Measurements from ENCODE around the gene ZFHX3.

Gene ZFHX3

GRCh38 chr16:73057291-73058210 is 9.6 kb upstream of the ZFHX3 start:
- DNase-seq (ENCODE audit: low read depth, low spot score), result peak; percentile 75

DNA sequence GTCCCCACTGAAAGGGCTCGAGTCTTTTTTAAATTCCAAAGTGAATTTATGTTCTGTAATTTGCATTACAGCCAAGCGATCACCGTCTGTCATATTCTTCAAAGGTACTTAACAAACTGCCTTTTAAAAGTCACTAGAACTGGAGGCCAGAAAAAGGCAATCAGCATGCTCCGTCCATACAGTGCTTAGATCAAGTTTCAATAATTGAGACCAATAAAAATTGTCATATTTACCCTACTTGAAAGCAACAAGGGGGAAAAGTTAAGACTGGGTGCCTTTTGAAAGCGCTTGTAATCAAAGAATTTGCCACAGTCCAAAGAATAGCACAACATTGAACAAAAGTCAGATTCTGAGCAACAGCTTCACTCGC is 9.0 kb upstream of the ZFHX3 start:
- peak; percentile 33 for DNase-seq (ENCODE audit: low read depth, low spot score)

DNA sequence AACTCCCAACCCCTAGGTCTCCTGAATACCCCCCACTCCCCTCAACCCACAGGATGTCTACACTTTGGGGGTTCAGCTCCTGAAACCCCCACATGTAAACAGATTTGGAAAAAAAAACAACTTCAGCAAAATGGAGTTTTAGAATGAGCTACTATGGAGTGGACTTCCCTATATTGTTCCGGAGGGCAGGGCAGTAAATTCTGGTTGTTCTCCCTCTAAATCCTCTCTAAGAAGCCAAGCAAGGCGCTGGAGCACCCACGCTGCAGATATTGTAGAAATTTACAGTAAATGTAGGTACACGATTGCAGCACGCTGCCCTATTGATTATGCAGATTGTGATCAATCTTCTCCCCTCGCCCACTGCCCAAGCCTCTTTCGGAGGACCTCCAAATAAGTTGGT is 8.5 kb upstream of the ZFHX3 start:
- DNase-seq (ENCODE audit: low read depth, low spot score), result peak; percentile 15

- peak; percentile 57 for DNase-seq (ENCODE audit: low read depth, low spot score)
These were observed 7.0 kb upstream of the ZFHX3 start for GRCh38 chr16:73054813-73055482.

- no peak for DNase-seq (ENCODE audit: low read depth, low spot score)
These were observed 6.5 kb upstream of the ZFHX3 start for GRCh38 chr16:73054498-73054812.

DNA sequence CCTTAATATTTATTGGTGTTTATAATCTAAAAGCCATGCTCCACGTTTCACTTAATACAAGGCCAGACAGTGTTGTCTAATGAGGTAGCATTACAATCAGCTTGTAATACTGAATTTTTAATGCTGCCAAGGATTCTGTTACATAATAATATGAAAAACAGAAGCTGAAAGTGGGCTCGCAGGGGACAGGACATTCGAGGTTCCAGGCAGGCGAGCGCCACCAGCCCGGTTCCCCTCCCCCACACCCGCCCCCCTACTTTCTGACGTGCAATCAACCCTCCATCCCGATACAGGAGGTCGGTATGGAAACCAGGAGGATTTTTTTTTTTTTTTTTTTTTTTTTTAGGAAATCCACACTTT is 6.2 kb upstream of the ZFHX3 start:
- DNase-seq (ENCODE audit: low read depth, low spot score), result no peak

- peak; percentile 77 for DNase-seq (ENCODE audit: low read depth, low spot score)
These were observed 5.6 kb upstream of the ZFHX3 start for GRCh38 chr16:73053364-73054124.

DNA sequence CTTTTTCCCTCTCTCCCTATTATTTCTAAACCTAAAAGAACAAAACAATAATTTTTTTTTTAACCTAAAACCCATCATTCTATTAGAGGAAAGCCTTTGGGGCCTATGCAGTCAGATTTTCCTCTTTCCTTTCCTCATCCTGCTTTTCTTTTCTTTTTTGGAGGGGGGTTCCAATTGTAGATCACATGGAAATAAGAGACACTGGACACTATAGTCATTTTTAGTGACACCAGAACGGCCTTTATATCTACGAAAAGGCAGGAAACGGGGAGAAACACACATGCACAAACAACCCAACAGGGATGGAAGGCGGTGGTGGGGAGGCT is 5.1 kb upstream of the ZFHX3 start:
- DNase-seq (ENCODE audit: low read depth, low spot score), result no peak

DNA sequence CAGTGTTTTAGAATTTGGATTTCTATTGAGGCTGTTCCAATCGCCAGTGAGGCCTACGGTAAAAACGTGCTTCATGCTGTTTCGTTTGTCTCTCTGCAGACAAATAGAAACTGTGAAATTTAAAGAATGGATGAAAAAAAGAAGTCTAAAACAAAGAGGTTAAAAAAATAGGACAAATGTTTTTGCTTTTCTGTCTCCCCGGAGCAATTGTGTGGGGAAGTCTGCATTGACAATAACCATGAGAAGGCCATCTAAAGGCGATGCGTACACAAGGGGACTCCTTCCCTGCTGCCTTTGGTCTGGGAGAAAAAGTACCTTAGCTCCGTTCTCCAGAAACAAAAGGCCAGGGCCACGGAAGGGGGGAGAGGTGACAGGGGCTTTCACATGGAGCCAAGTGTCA is 4.6 kb upstream of the ZFHX3 start:
- DNase-seq (ENCODE audit: low read depth, low spot score), result peak; percentile 39

- peak; percentile 64 for DNase-seq (ENCODE audit: low read depth, low spot score)
These were observed 4.0 kb upstream of the ZFHX3 start for GRCh38 chr16:73051961-73052360.

DNA sequence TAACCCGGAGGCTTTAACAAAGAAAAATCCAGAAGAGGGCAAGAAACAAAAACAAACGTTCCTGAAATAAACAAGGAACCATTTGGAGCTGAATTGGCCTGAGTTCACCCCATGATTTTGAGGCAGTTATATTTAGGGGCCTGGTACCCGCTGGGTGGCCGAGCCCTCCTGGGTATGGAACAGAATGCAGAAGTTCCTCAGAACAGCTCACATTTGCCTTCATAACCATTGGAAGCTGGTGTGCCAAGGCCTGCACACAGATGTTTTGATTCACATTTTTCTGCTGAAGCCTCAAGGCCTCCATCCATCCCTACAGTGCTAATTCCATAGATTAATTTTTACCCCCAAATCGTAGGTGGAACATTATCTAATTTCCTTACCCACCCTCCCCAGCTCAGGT is 3.3 kb upstream of the ZFHX3 start:
- no peak for DNase-seq (ENCODE audit: low read depth, low spot score)

GRCh38 chr16:73050201-73051099 is 2.5 kb upstream of the ZFHX3 start:
- peak; percentile 31 for DNase-seq (ENCODE audit: low read depth, low spot score)

DNA sequence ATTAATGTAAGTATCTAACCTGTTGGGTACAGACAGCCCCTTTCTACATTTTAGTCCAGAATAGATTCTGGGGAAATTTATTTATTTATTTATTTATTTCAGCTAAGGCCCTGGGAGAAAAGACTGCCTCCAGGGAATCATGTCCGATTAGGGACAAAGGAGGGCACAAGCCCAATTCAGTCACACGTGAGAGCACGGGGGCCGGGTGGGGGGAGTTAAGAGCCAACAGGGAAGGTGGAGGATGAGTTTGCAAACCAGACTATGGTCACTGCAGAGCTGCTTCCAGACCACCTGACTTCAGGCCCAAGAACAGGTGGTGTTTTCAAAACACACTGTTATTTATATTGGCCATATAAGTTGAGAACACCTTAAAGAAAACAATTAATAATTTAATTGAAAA is 1.6 kb upstream of the ZFHX3 start:
- DNase-seq (ENCODE audit: low read depth, low spot score), result no peak

GRCh38 chr16:73049091-73049490 is 1.2 kb upstream of the ZFHX3 start:
- no peak for DNase-seq (ENCODE audit: low read depth, low spot score)

GRCh38 chr16:73048292-73049080 is 558 bp upstream of the ZFHX3 start:
- peak; percentile 67 for DNase-seq (ENCODE audit: low read depth, low spot score)

DNA sequence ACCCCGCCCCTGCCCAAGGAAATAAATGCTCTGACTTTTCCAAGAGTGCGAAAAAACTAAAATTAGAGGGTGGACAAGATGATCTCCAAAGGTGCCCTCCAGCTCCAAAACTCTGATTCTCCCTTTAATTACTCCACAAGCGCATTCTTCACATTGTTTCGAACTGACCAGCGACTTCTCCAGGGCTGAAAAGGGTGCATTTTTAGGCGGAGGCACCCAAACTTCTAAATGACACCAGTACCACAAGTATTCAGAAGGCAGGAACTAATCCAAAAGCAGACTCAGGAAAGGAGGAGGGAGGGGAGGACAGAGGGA is 750 bp downstream of the ZFHX3 start:
- no peak for DNase-seq (ENCODE audit: low read depth, low spot score)

- no peak for DNase-seq (ENCODE audit: low read depth, low spot score)
These were observed 1.1 kb downstream of the ZFHX3 start for GRCh38 chr16:73046849-73047214.

DNA sequence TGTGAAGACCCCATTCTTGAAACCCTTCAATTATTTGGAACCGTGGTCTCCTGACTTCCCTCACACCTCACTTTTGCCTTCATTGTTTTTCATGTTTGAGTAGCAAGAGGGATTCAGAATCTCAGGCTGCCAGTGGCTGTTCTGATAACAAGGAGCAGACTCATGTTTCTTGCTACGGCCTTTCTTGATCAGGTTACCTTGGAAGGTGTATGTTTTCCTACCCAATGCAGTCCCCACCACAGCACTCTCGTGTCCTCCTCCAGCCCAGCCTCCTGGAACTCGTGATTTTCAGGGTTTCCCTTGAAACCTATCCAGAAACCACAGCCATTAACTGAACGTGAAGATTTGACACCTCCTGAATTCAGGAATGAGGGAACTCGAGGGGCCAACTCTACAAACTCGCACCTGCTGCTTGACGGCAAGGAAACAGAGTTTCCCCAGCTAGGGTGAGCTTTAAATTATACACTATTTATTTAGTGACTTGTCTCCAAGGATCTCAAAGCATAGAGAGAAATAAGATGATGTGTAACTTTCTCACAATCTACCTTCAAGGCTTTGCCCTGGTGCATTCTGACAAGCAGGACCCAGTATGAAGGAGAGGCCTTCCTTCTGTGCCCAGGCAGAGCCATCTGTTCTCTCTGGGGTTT is 1.6 kb downstream of the ZFHX3 start:
- DNase-seq (ENCODE audit: low read depth, low spot score), result peak; percentile 40

- peak; percentile 58 for DNase-seq (ENCODE audit: low read depth, low spot score)
These were observed 4.0 kb downstream of the ZFHX3 start for GRCh38 chr16:73043828-73044467.

DNA sequence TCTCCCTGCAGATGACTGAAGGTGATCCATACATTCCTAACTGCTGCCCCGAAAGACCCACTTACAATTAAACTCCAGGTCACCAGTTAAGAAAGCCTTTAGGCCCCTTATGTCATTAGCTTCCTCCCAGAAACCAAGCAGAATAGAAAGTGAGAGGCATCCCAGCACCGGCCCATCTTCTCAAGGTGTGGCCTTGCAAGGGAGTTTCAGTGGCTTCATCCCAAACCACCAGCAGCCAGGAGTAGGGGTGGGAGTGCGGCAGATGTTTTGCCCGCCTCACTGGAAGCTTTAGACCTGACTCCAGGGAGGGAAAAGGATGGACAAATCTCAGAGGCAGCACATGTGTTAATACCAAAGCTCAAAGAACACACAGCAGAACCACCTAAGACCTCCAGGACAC is 5.1 kb downstream of the ZFHX3 start:
- DNase-seq (ENCODE audit: low read depth, low spot score), result no peak

Measured in astrocyte of the hippocampus (primary cell).